GM12872 (cell line): ENCODE data around the gene FOXJ1.

Experiments used
- CTCF ChIP-seq: IDR thresholded peaks from 3 replicates; pipeline ENCODE4 v1.5.1; 2011; ENCODE audit warnings: low read depth, mild to moderate bottlenecking, low read length, moderate library complexity; ENCODE audit not compliant: insufficient read depth

Gene FOXJ1

GRCh38 chr17:76157759-76158158, 16.7 kb upstream of the FOXJ1 start:
- TF ChIP-seq CTCF = no peak

DNA sequence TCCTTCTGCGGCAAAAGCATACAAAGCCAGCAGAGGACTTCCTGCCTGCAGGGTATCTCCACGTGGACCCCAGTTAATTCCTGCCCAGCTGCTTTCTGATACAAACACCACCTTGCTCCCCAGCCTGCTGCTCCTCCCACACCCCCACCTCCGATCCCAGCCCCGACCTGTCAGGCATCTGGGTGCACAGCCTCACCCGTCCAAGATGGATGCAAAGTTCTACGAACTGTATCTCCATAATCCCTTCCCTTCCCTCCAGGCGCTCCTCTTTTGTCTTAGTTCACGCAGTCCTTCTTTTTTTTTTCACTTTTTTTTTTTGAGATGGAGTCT, 15.6 kb upstream of the FOXJ1 start:
- no peak for TF ChIP-seq CTCF

DNA sequence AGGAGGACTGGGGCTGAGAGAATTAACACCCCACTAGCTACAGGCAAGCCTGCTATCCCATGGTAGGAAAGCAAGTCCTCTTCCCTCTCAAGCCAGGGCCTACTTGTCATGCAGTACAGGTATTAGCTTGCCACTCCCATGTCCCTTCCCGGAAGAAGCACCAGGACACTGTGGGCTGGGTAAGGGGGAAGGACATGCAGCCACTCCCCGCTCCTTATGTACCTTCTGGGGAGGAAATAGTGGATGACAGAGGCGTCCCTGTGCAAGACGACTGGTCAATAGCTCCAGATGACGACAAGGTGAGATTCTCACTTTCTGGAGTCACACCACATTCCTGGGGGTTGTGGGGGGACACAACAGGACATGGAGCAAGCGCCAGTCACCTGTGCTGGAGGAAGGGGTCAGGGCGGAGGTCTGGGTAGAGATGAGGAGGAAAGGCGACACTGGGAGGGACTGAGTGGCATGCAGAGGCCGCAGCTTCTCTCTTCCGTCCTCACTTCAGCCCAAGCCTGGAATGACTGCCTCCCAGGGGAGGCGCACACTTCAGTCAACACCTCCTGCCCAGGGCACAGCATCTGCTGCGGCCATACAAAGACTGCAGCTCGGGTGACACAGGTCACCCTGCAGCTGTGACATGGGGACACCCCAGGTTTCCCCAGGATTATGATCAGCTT, 15.1 kb upstream of the FOXJ1 start:
- no peak for TF ChIP-seq CTCF

DNA sequence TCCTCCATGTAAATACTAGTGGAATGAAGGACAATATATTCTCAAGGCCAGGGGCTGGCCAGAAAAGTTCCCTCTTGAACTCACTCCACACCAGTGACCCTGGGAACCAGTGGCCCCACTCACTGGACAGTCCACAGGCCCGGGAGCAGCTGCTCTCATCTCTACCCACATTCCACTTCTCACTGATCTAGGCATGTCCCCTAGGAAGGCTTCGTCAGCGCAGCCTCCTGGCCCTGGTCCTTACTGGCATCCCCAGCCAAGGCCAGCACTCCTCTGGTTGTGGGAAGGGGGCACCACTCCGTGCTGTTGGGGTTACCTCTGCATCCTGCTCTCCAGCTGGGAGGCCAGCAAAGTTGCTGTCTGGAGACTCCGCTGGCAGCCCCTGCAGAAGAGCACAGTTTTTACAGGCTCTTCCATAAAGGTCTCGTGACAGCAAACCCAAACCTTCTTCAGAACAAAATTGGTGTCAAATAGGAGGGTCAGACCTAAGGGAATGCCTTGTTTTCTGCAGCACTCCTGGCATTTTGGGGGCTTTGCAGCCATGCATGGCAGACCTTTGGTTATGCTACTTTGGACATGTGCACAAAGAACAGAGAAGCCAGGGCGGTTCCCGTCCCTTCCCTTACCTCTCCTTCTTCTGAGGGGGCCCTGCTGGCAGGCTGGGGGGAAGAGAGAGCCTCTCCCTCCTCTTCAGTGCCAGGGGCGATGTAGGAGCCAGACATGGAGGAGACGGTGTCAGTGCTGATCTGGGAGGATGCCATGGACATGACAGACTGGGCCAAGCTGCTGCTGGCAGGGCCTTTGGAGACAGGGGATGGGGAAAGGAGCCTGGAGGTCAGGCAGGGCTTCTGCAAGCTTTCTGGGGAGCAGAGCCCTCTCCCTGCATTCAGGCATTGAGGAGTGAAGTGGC, 14.1 kb upstream of the FOXJ1 start:
- no peak for TF ChIP-seq CTCF

GRCh38 chr17:76154292-76154691, 13.2 kb upstream of the FOXJ1 start:
- no peak for TF ChIP-seq CTCF

GRCh38 chr17:76153640-76154039, 12.6 kb upstream of the FOXJ1 start:
- no peak for TF ChIP-seq CTCF

DNA sequence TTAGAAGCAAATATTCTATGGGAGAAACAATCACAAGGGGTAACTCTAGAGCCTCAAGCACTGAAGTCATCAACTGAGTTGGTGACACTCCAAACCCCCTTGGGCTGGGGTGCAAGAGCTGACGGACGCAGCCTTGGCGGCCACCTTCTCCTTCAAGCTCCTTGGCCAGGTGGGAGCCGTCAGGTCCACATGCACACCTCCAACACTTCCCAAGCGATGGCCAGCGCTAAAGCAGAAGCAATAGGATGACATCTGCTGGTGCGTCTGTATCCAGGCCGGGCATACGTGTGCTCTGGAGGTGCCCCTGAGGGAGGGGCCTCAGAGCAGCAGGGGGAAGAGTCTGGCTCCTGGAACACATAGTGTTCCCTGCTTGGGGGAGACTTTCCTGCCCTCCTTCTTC, 12.2 kb upstream of the FOXJ1 start:
- no peak for TF ChIP-seq CTCF
